ENCODE measurements around the gene GALNT2.

GRCh38 chr1:230105754-230106625, 39.0 kb downstream of the GALNT2 start:
- TF ChIP-seq POLR2AphosphoS5 (IDR thresholded peaks at IDR 0.05; ENCODE audit: low read depth, low read length) (no peak), POLR2A (IDR thresholded peaks at IDR 0.05; ENCODE audit: low read depth, low read length) (no peak), TAF1 (IDR thresholded peaks at IDR 0.05; ENCODE audit: low read depth, low read length) (no peak), SPI1 (IDR thresholded peaks at IDR 0.05; ENCODE audit: low read depth, low read length) (no peak), PAX5 (IDR thresholded peaks at IDR 0.05; ENCODE audit: insufficient read depth, low read length, severe bottlenecking) (no peak)
